Gastroesophageal sphincter (tissue), 4 donors: ENCODE results near the gene TMEM169. TPM values are rescaled to one million over a fixed set of nuclear protein-coding genes. Genes with fewer than 3 reads are reported as not detected.

ENCODE experiments used
- ATAC-seq: fragments of 150-250 bp; one replicate; pipeline ENCODE4 v1.9.1; 2016; ENCODE audit warnings: mild to moderate bottlenecking, moderate library complexity
- H3K27ac ChIP-seq, 4 donors: fragments of 200-600 bp; sonication (generic) in 3 of 4; 1 replicate in 3 of 4; 2 replicates in 1 of 4; pipeline ENCODE4 v1.5.1; 2016 to 2019
- H3K27me3 ChIP-seq: fragments of 200-600 bp; sonication (generic); one replicate; pipeline ENCODE4 v1.5.1; 2019
- H3K36me3 ChIP-seq, 2 donors: fragments of 200-600 bp; sonication (generic); one replicate each; pipeline ENCODE4 v1.5.1; 2019; ENCODE audit warnings: control low read depth in 1 of 2
- H3K4me1 ChIP-seq, 3 donors: fragments of 200-600 bp; sonication (generic); 1 replicate in 2 of 3; 2 replicates in 1 of 3; pipeline ENCODE4 v1.5.1; 2016 to 2019; ENCODE audit warnings: control low read depth in 2 of 3
- H3K4me3 ChIP-seq, 2 donors: fragments of 200-600 bp; sonication (generic); one replicate each; pipeline ENCODE4 v1.5.1; 2019; ENCODE audit warnings: mild to moderate bottlenecking in 1 of 2, moderate library complexity in 1 of 2
- H3K9me3 ChIP-seq, 3 donors: fragments of 200-600 bp; sonication (generic); one replicate each; pipeline ENCODE4 v1.5.1; 2017 to 2019; ENCODE audit warnings: control low read depth in 2 of 3
- CTCF ChIP-seq, 4 experiments: fragments of 200-600 bp in 2 of 4; fragments of 450-650 bp in 2 of 4; sonication (generic) in 1 of 4; IDR thresholded peaks; one replicate each; pipeline ENCODE4 v1.5.1; 2017 to 2019; ENCODE audit warnings: antibody characterized with exemption in 4 of 4, mild to moderate bottlenecking in 2 of 4, moderate library complexity in 2 of 4
- EP300 ChIP-seq: sonication (generic); formaldehyde crosslinking; IDR thresholded peaks from one replicate; pipeline ENCODE4 v1.6.1; 2017; ENCODE audit warnings: antibody characterized with exemption, mild to moderate bottlenecking
- POLR2A ChIP-seq, 2 donors: fragments of 450-650 bp; IDR thresholded peaks; one replicate each; pipeline ENCODE4 v1.6.1; 2017; ENCODE audit warnings: antibody characterized with exemption in 2 of 2, mild to moderate bottlenecking in 2 of 2, moderate library complexity in 1 of 2
- POLR2AphosphoS5 ChIP-seq: sonication (generic); formaldehyde crosslinking; IDR thresholded peaks from one replicate; pipeline ENCODE4 v1.6.1; 2017; ENCODE audit warnings: antibody characterized with exemption
- WGBS, 2 donors: methylation state at CpG; one replicate each; pipeline ENCODE4 v1.1.5; 2018; ENCODE audit warnings: low coverage in 1 of 2; 5-methylcytosine and 5-hydroxymethylcytosine counted together
- total RNA-seq, 4 donors: library from RNA; depleted of rRNA; stranded (reverse); fragments of >200 nt; gene quantifications; one replicate each; pipeline ENCODE4 v1.1.0, GENCODE V29; 2016

Gene TMEM169
- total RNA-seq, 4 donors from 2014 or later = 0.67 to 3.1 (median 0.78) TPM; not detected in 1

GRCh38 chr2:216039918-216040317, 41.8 kb upstream of the TMEM169 start:
- no peak for ATAC-seq
- Histone ChIP-seq H3K4me1 (no peaks in the 10 kb centered on the region), H3K27me3 (no peaks in the 10 kb centered on the region), H3K27ac (no peak overlapping the region), H3K9me3 (no peaks in the 10 kb centered on the region), H3K4me3 (no peak overlapping the region), H3K36me3 (peaks cover 0 to 77% of the 10 kb centered on the region in 2 donors)
- WGBS, 2 donors = 89 to 91% methylated on average over 3 of the region's 3 CpGs
- no peak for TF ChIP-seq POLR2A (IDR thresholded peaks at IDR 0.05)
- no peak for TF ChIP-seq EP300

- H3K36me3 ChIP-seq = peaks cover 0 to 79% of the 10 kb centered on the region in 2 donors
- H3K27me3 ChIP-seq = no peaks in the 10 kb centered on the region
- no peak for TF ChIP-seq CTCF (IDR thresholded peaks at IDR 0.05)
- no peak for TF ChIP-seq EP300
- no peak for TF ChIP-seq POLR2AphosphoS5
- no peaks in the 10 kb centered on the region for H3K4me1 ChIP-seq
- H3K9me3 ChIP-seq = no peaks in the 10 kb centered on the region
- H3K27ac ChIP-seq = no peak overlapping the region
- 86% methylated on average over 2 of the region's 2 CpGs; no CpG with 5 or more reads in 1 of the 2 donors for WGBS, 2 donors
- no peak for ATAC-seq
- H3K4me3 ChIP-seq = no peak overlapping the region
Measured at GRCh38 chr2:216041438-216041837, 40.3 kb upstream of the TMEM169 start.

- H3K27me3 ChIP-seq = no peaks in the 10 kb centered on the region
- ATAC-seq = no peak
- H3K27ac ChIP-seq = no peak overlapping the region
- no peaks in the 10 kb centered on the region for H3K4me1 ChIP-seq
- no peaks in the 10 kb centered on the region for H3K9me3 ChIP-seq
- peaks cover 0 to 85% of the 10 kb centered on the region in 2 donors for H3K36me3 ChIP-seq
- 88 to 93% methylated on average over 4 of the region's 5 CpGs for WGBS, 2 donors
- TF ChIP-seq CTCF (IDR thresholded peaks at IDR 0.05) = no peak
- TF ChIP-seq EP300 = no peak
- TF ChIP-seq POLR2AphosphoS5 = no peak
- TF ChIP-seq POLR2A (IDR thresholded peaks at IDR 0.05) = no peak
- no peak overlapping the region for H3K4me3 ChIP-seq
Measured at GRCh38 chr2:216043949-216044348, 37.8 kb upstream of the TMEM169 start.

- WGBS, 2 donors = 57 to 79% methylated on average over 5 of the region's 5 CpGs
- H3K36me3 ChIP-seq = peaks cover 0 to 82% of the 10 kb centered on the region in 2 donors
- no peak overlapping the region for H3K4me3 ChIP-seq
- H3K27me3 ChIP-seq = no peaks in the 10 kb centered on the region
- no peaks in the 10 kb centered on the region for H3K9me3 ChIP-seq
- no peak overlapping the region for H3K27ac ChIP-seq
- H3K4me1 ChIP-seq = no peaks in the 10 kb centered on the region
- TF ChIP-seq POLR2A (IDR thresholded peaks at IDR 0.05) = no peak
- TF ChIP-seq EP300 = no peak
- no peak for TF ChIP-seq CTCF (IDR thresholded peaks at IDR 0.05)
- no peak for TF ChIP-seq POLR2AphosphoS5
- ATAC-seq = no peak
Measured at GRCh38 chr2:216044883-216045486, 36.7 kb upstream of the TMEM169 start.

GRCh38 chr2:216047397-216047796, 34.3 kb upstream of the TMEM169 start:
- 89 to 90% methylated on average over 2 of the region's 2 CpGs for WGBS, 2 donors

More at GRCh38 chr2:216047397-216047796, 34.3 kb upstream of the TMEM169 start:
- no peaks in the 10 kb centered on the region for H3K27me3 ChIP-seq
- no peak overlapping the region for H3K4me3 ChIP-seq
- TF ChIP-seq POLR2A (IDR thresholded peaks at IDR 0.05) = no peak
- no peak for TF ChIP-seq CTCF (IDR thresholded peaks at IDR 0.05)
- peaks cover 0 to 60% of the 10 kb centered on the region in 2 donors for H3K36me3 ChIP-seq
- ATAC-seq = no peak
- H3K4me1 ChIP-seq = no peaks in the 10 kb centered on the region
- no peak overlapping the region for H3K27ac ChIP-seq
- H3K9me3 ChIP-seq = no peaks in the 10 kb centered on the region
